NCI-H1694 treated with DMSO at 0.1 percent for 48 hours (cell line): ENCODE measurements around the gene MUC5B.

Source experiments
- DNase-seq: peaks from one replicate; lab custom pipeline; 2025; lab: John Stamatoyannopoulos, UW

The MUC5B gene

GRCh38 chr11:1300121-1300520 lies 77.3 kb downstream of the MUC5B start:
- no peak for DNase-seq

GRCh38 chr11:1300569-1301187 lies 77.8 kb downstream of the MUC5B start:
- no peak for DNase-seq

- DNase-seq, result no peak
Observed at GRCh38 chr11:1301220-1302000, 78.5 kb downstream of the MUC5B start.

GRCh38 chr11:1302041-1302460 lies 79.2 kb downstream of the MUC5B start:
- DNase-seq, result no peak

- no peak for DNase-seq
Observed at GRCh38 chr11:1302461-1303125, 79.7 kb downstream of the MUC5B start.

GRCh38 chr11:1303126-1303821 lies 80.4 kb downstream of the MUC5B start:
- DNase-seq, result peak; percentile 7

GRCh38 chr11:1303973-1304372 lies 81.1 kb downstream of the MUC5B start:
- DNase-seq, result no peak

GRCh38 chr11:1304380-1304779 lies 81.5 kb downstream of the MUC5B start:
- no peak for DNase-seq

GRCh38 chr11:1305063-1305495 lies 82.2 kb downstream of the MUC5B start:
- DNase-seq, result no peak

- no peak for DNase-seq
Observed at GRCh38 chr11:1305501-1306056, 82.7 kb downstream of the MUC5B start.

GRCh38 chr11:1306186-1307162 lies 83.6 kb downstream of the MUC5B start:
- no peak for DNase-seq

GRCh38 chr11:1307163-1307870 lies 84.5 kb downstream of the MUC5B start:
- no peak for DNase-seq

GRCh38 chr11:1307998-1308742 lies 85.3 kb downstream of the MUC5B start:
- DNase-seq, result no peak

- no peak for DNase-seq
Observed at GRCh38 chr11:1308743-1309497, 86.1 kb downstream of the MUC5B start.

- peak; percentile 67 for DNase-seq
Observed at GRCh38 chr11:1309498-1310317, 86.8 kb downstream of the MUC5B start, which contains the start of gene TOLLIP. TSS of gene TOLLIP (minus strand) at chr11:1309632. CDS start at chr11:1309498, 134 bp downstream.

GRCh38 chr11:1310318-1310687 lies 87.4 kb downstream of the MUC5B start:
- DNase-seq, result no peak

- DNase-seq, result no peak
Observed at GRCh38 chr11:1310772-1311468, 88.1 kb downstream of the MUC5B start.
